Fibroblast of villous mesenchyme (primary cell): Measurements from ENCODE around the gene MAML2. TPM values are rescaled to one million over a fixed set of nuclear protein-coding genes. Genes with fewer than 3 reads are reported as not detected.
A peak's percentile ranks its signal among the peaks of the same experiment; 100 is the strongest.

ENCODE experiments used
- DNase-seq: peaks from one replicate; pipeline ENCODE4 v3.0.0-alpha.2; 2010; ENCODE audit warnings: low read depth
- H3K4me3 ChIP-seq: 2 replicates; pipeline ENCODE4 v1.5.1; 2011; ENCODE audit warnings: low read depth, mild to moderate bottlenecking, low read length
- CTCF ChIP-seq: IDR thresholded peaks from 2 replicates; pipeline ENCODE4 v1.5.1; 2012; ENCODE audit warnings: low read depth, mild to moderate bottlenecking, low read length; ENCODE audit not compliant: insufficient read depth
- total RNA-seq: library from RNA; depleted of rRNA; stranded (reverse); fragments of >200 nt; gene quantifications from 2 replicates; pipeline ENCODE4 v1.2.3, GENCODE V29; 2012

MAML2 gene
- total RNA-seq, 1 donor = 30.7 TPM

GRCh38 chr11:96063053-96063452, 279.9 kb downstream of the MAML2 start:
- no peak for TF ChIP-seq CTCF
- DNase-seq = no peak
- H3K4me3 ChIP-seq = no peak overlapping the region

- DNase-seq = peak; percentile 31
- H3K4me3 ChIP-seq = no peak overlapping the region
- no peak for TF ChIP-seq CTCF
Measured at GRCh38 chr11:96062134-96062533, 280.9 kb downstream of the MAML2 start.

- H3K4me3 ChIP-seq = no peak overlapping the region
- DNase-seq = no peak
- TF ChIP-seq CTCF = no peak
Measured at GRCh38 chr11:96061730-96062129, 281.3 kb downstream of the MAML2 start.

GRCh38 chr11:96061069-96061468, 281.9 kb downstream of the MAML2 start:
- DNase-seq = peak; percentile 42
- no peak for TF ChIP-seq CTCF
- no peak overlapping the region for H3K4me3 ChIP-seq

- no peak for DNase-seq
- no peak for TF ChIP-seq CTCF
- no peak overlapping the region for H3K4me3 ChIP-seq
Measured at GRCh38 chr11:96057502-96057901, 285.5 kb downstream of the MAML2 start.

- no peak for DNase-seq
- H3K4me3 ChIP-seq = no peak overlapping the region
- TF ChIP-seq CTCF = no peak
Measured at GRCh38 chr11:96056576-96056975, 286.4 kb downstream of the MAML2 start.

- no peak for TF ChIP-seq CTCF
- peak; percentile 39 for DNase-seq
- no peak overlapping the region for H3K4me3 ChIP-seq
Measured at GRCh38 chr11:96055706-96056387, 287.1 kb downstream of the MAML2 start.
